C1 segment of cervical spinal cord (tissue), 14 donors: ENCODE measurements around the gene AFAP1.

Source experiments
- DNase-seq, 14 donors: peaks; one replicate each; lab custom pipeline; 2025; lab: John Stamatoyannopoulos, UW

AFAP1 gene

GRCh38 chr4:7805533-7806337, 133.9 kb downstream of the AFAP1 start:
- no peak for DNase-seq

GRCh38 chr4:7804756-7805385, 134.8 kb downstream of the AFAP1 start:
- no peak for DNase-seq

- DNase-seq: peak in 13 of 14 donors; percentile 13 to 79 (median 51)
These were observed 135.5 kb downstream of the AFAP1 start for GRCh38 chr4:7803992-7804755.

- no peak for DNase-seq
These were observed 136.3 kb downstream of the AFAP1 start for GRCh38 chr4:7803371-7803770.

GRCh38 chr4:7802093-7802726, 137.5 kb downstream of the AFAP1 start:
- peak in 12 of 14 donors; percentile 24 to 69 (median 54) for DNase-seq

GRCh38 chr4:7801641-7802040, 138.0 kb downstream of the AFAP1 start:
- no peak for DNase-seq

GRCh38 chr4:7801001-7801400, 138.7 kb downstream of the AFAP1 start:
- DNase-seq: no peak

GRCh38 chr4:7800410-7800809, 139.3 kb downstream of the AFAP1 start:
- no peak for DNase-seq

GRCh38 chr4:7799736-7800135, 139.9 kb downstream of the AFAP1 start:
- DNase-seq: peak in 1 of 14 donors; percentile 25

- no peak for DNase-seq
These were observed 140.4 kb downstream of the AFAP1 start for GRCh38 chr4:7799306-7799705.

- no peak for DNase-seq
These were observed 141.3 kb downstream of the AFAP1 start for GRCh38 chr4:7798178-7798995.

- no peak for DNase-seq
These were observed 142.3 kb downstream of the AFAP1 start for GRCh38 chr4:7797330-7797729.

GRCh38 chr4:7795983-7796382, 143.7 kb downstream of the AFAP1 start:
- DNase-seq: no peak

GRCh38 chr4:7793186-7793585, 146.5 kb downstream of the AFAP1 start:
- DNase-seq: no peak

GRCh38 chr4:7792616-7793015, 147.0 kb downstream of the AFAP1 start:
- no peak for DNase-seq

GRCh38 chr4:7790999-7791398, 148.7 kb downstream of the AFAP1 start:
- no peak for DNase-seq

- no peak for DNase-seq
These were observed 149.6 kb downstream of the AFAP1 start for GRCh38 chr4:7790023-7790422.

GRCh38 chr4:7788694-7789425, 150.8 kb downstream of the AFAP1 start:
- DNase-seq: no peak

GRCh38 chr4:7788193-7788592, 151.5 kb downstream of the AFAP1 start:
- no peak for DNase-seq

GRCh38 chr4:7787681-7788141, 151.9 kb downstream of the AFAP1 start:
- DNase-seq: no peak
